RWPE2 (cell line): ENCODE results near the gene RGPD4.

Source experiments
- ATAC-seq: fragments of 200-7000 bp; cut with Tn5 transposase; 3 replicates; pipeline ENCODE4 v1.9.1; 2021; ENCODE audit warnings: low read depth
- DNase-seq: peaks from one replicate; pipeline ENCODE4 v3.0.0-alpha.2; 2020; ENCODE audit warnings: low spot score
- H3K27ac ChIP-seq: fragments of 450-650 bp; 2 replicates; pipeline ENCODE4 v1.5.1; 2017; ENCODE audit warnings: mild to moderate bottlenecking; ENCODE audit not compliant: poor library complexity, severe bottlenecking
- H3K27me3 ChIP-seq: fragments of 250-450 bp; sonication (Bioruptor Pico); 2 replicates; pipeline ENCODE4 v1.5.1; 2021; ENCODE audit warnings: mild to moderate bottlenecking, moderate library complexity; ENCODE audit not compliant: insufficient read depth, poor library complexity, severe bottlenecking
- H3K36me3 ChIP-seq: fragments of 250-450 bp; sonication (Bioruptor Pico); 2 replicates; pipeline ENCODE4 v1.5.1; 2020; ENCODE audit warnings: low read depth, mild to moderate bottlenecking, moderate library complexity
- H3K4me1 ChIP-seq: fragments of 250-450 bp; sonication (Bioruptor Pico); 2 replicates; pipeline ENCODE4 v1.5.1; 2021; ENCODE audit warnings: mild to moderate bottlenecking, moderate library complexity; ENCODE audit not compliant: insufficient read depth, poor library complexity, severe bottlenecking
- H3K4me3 ChIP-seq: fragments of 250-450 bp; sonication (Bioruptor Pico); 2 replicates; pipeline ENCODE4 v1.5.1; 2021; ENCODE audit warnings: mild to moderate bottlenecking, moderate library complexity; ENCODE audit not compliant: severe bottlenecking
- H3K9me3 ChIP-seq: fragments of 250-450 bp; sonication (Bioruptor Pico); 2 replicates; pipeline ENCODE4 v1.5.1; 2021; ENCODE audit warnings: mild to moderate bottlenecking, moderate library complexity; ENCODE audit not compliant: severe bottlenecking
- TF ChIP-seq, protein P1 (sequence below): fragments of 450-650 bp; IDR thresholded peaks from one replicate; pipeline ENCODE4 v1.5.1; 2017; ENCODE audit warnings: mild to moderate bottlenecking, moderate library complexity; ENCODE audit not compliant: poor library complexity, severe bottlenecking

Gene RGPD4

GRCh38 chr2:107809835-107810234 is 16.9 kb upstream of the RGPD4 start:
- no peak overlapping the region for H3K27ac ChIP-seq
- ATAC-seq, result no peak
- no peak for DNase-seq

GRCh38 chr2:107810734-107811133 is 16.0 kb upstream of the RGPD4 start:
- no peak overlapping the region for H3K4me3 ChIP-seq
- H3K27me3 ChIP-seq, result no peaks in the 10 kb centered on the region
- no peaks in the 10 kb centered on the region for H3K36me3 ChIP-seq
- ATAC-seq, result no peak
- no peak for DNase-seq
- H3K4me1 ChIP-seq, result no peaks in the 10 kb centered on the region
- no peak overlapping the region for H3K27ac ChIP-seq
- TF ChIP-seq, protein P1, sequence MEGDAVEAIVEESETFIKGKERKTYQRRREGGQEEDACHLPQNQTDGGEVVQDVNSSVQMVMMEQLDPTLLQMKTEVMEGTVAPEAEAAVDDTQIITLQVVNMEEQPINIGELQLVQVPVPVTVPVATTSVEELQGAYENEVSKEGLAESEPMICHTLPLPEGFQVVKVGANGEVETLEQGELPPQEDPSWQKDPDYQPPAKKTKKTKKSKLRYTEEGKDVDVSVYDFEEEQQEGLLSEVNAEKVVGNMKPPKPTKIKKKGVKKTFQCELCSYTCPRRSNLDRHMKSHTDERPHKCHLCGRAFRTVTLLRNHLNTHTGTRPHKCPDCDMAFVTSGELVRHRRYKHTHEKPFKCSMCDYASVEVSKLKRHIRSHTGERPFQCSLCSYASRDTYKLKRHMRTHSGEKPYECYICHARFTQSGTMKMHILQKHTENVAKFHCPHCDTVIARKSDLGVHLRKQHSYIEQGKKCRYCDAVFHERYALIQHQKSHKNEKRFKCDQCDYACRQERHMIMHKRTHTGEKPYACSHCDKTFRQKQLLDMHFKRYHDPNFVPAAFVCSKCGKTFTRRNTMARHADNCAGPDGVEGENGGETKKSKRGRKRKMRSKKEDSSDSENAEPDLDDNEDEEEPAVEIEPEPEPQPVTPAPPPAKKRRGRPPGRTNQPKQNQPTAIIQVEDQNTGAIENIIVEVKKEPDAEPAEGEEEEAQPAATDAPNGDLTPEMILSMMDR, result no peak
- H3K9me3 ChIP-seq, result no peaks in the 10 kb centered on the region

More at GRCh38 chr2:107809835-107810234, 16.9 kb upstream of the RGPD4 start:
- Histone ChIP-seq H3K27me3 (no peaks in the 10 kb centered on the region), H3K4me3 (no peak overlapping the region), H3K36me3 (no peaks in the 10 kb centered on the region), H3K4me1 (no peaks in the 10 kb centered on the region), H3K9me3 (no peaks in the 10 kb centered on the region)
- TF ChIP-seq, protein P1, result no peak

- Histone ChIP-seq H3K4me3 (no peak overlapping the region), H3K9me3 (no peaks in the 10 kb centered on the region), H3K27ac (no peak overlapping the region), H3K36me3 (no peaks in the 10 kb centered on the region), H3K4me1 (no peaks in the 10 kb centered on the region), H3K27me3 (no peaks in the 10 kb centered on the region)
- ATAC-seq (no peak), DNase-seq (no peak)
- TF ChIP-seq, protein P1, result no peak
Measured at GRCh38 chr2:107811411-107811810, 15.3 kb upstream of the RGPD4 start.

DNA sequence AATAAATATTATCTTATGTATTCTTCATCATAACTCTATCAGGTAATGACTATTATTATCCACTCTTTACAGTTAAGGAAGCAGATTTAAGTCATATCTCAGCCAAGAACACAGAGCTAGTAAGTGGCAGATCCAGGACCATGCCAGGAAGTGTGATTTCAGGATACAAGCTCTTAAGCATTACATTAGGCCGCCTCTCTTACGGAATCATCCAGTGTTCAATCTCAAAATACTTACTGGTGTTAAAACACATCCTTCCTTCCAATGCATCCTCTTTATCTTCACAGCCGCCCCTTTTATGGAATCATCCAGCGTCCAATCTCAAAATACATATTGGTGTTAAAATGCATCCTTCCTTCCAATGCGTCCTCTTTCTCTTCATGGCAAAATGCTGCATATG is 14.7 kb upstream of the RGPD4 start:
- TF ChIP-seq, protein P1, result no peak
- ATAC-seq (no peak), DNase-seq (no peak)
- H3K4me1 ChIP-seq, result no peaks in the 10 kb centered on the region
- no peaks in the 10 kb centered on the region for H3K27me3 ChIP-seq
- H3K27ac ChIP-seq, result no peak overlapping the region
- H3K36me3 ChIP-seq, result no peaks in the 10 kb centered on the region
- H3K4me3 ChIP-seq, result no peak overlapping the region
- H3K9me3 ChIP-seq, result no peaks in the 10 kb centered on the region

- H3K36me3 ChIP-seq, result no peaks in the 10 kb centered on the region
- H3K27ac ChIP-seq, result no peak overlapping the region
- peaks cover 10% of the 10 kb centered on the region for H3K27me3 ChIP-seq
- DNase-seq, result no peak
- no peak overlapping the region for H3K4me3 ChIP-seq
- TF ChIP-seq, protein P1, result no peak
- H3K9me3 ChIP-seq, result no peaks in the 10 kb centered on the region
- no peaks in the 10 kb centered on the region for H3K4me1 ChIP-seq
- no peak for ATAC-seq
Measured at GRCh38 chr2:107817378-107817777, 9.3 kb upstream of the RGPD4 start.
